Right lobe of liver (tissue), 4 donors: ENCODE data around the gene CPHXL.

Experiments used
- CTCF ChIP-seq, 4 donors: fragments of 200-600 bp in 3 of 4; fragments of 450-650 bp in 1 of 4; IDR thresholded peaks; one replicate each; pipeline versions ENCODE4 v1.5.1 to v1.8.0; 2016 to 2022; ENCODE audit warnings: antibody characterized with exemption in 4 of 4, mild to moderate bottlenecking in 2 of 4
- POLR2A ChIP-seq: fragments of 450-650 bp; IDR thresholded peaks from one replicate; pipeline ENCODE4 v1.6.1; 2017; ENCODE audit warnings: antibody characterized with exemption, mild to moderate bottlenecking
- donor health status: DM: no; HTN: no; CAD: no.
- donor health status: DM: no; HTN: no; CAD: no.
- donor health status: DM: no; HTN: yes; CAD: no.

- no peak for TF ChIP-seq CTCF (IDR thresholded peaks at IDR 0.05)
- TF ChIP-seq POLR2A = no peak
Measured at GRCh38 chr16:75745242-75745641, 19.0 kb upstream of the CPHXL start.
